Heart right ventricle (tissue), 16 donors: Measurements from ENCODE around the gene TSHZ1. TPM values are rescaled to one million over a fixed set of nuclear protein-coding genes. Genes with fewer than 3 reads are reported as not detected.

Experiments
- ATAC-seq, 8 donors: fragments of 200-7000 bp; cut with Tn5 transposase; one replicate each; pipeline ENCODE4 v1.9.1; 2020; ENCODE audit warnings: mild to moderate bottlenecking in 8 of 8, moderate library complexity in 8 of 8, moderate number of reproducible peaks in 1 of 8
- DNase-seq, 2 donors: peaks; one replicate each; pipeline ENCODE4 v3.0.0-alpha.2; 2020
- H3K27ac ChIP-seq, 10 donors: fragments of 200-600 bp; sonication (generic) in 2 of 10; one replicate each; pipeline versions ENCODE4 v1.5.0 to v1.8.0; 2020 to 2022; ENCODE audit warnings: mild to moderate bottlenecking in 3 of 10
- H3K27me3 ChIP-seq, 7 donors: fragments of 200-600 bp; one replicate each; pipeline ENCODE4 v1.8.0; 2021 to 2022; ENCODE audit warnings: mild to moderate bottlenecking in 2 of 7
- H3K36me3 ChIP-seq, 9 donors: fragments of 200-600 bp; sonication (generic) in 1 of 9; one replicate each; pipeline versions ENCODE4 v1.5.0 to v1.8.0; 2020 to 2022; ENCODE audit warnings: mild to moderate bottlenecking in 2 of 9
- H3K4me1 ChIP-seq, 9 donors: fragments of 200-600 bp; sonication (generic) in 1 of 9; one replicate each; pipeline versions ENCODE4 v1.5.0 to v1.8.0; 2020 to 2022; ENCODE audit warnings: mild to moderate bottlenecking in 4 of 9
- H3K4me3 ChIP-seq, 10 donors: fragments of 200-600 bp; sonication (generic) in 2 of 10; one replicate each; pipeline versions ENCODE4 v1.5.0 to v1.8.0; 2020 to 2022; ENCODE audit warnings: mild to moderate bottlenecking in 7 of 10, moderate library complexity in 2 of 10
- H3K9me3 ChIP-seq, 11 donors: fragments of 200-600 bp in 10 of 11; sonication (generic) in 2 of 11; one replicate each; pipeline versions ENCODE4 v1.5.0 to v1.8.0; 2013 to 2022; ENCODE audit warnings: mild to moderate bottlenecking in 2 of 11, control low read depth in 1 of 11, moderate library complexity in 1 of 11
- WGBS, 2 donors: extraction: QIAGEN DNeasy Blood & Tissue Kit; methylation state at CpG; one replicate each; pipeline ENCODE4 v1.1.7; 2013; ENCODE audit warnings: inconsistent platforms in 1 of 2; 5-methylcytosine and 5-hydroxymethylcytosine counted together
- intact Hi-C, 10 donors: fragments of 100-400 bp; cut with DNase I; formaldehyde crosslinking; loops; one replicate each; pipeline versions ENCODE4 v1.11.1 to v1.14.2; 2022
- polyA plus RNA-seq, 2 donors: library from polyadenylated mRNA; stranded (reverse); fragments of 200-250 nt; gene quantifications; one replicate each; pipeline ENCODE4 v1.2.3, GENCODE V29; 2013
- total RNA-seq, 10 donors: library from RNA; stranded (reverse); fragmentation: NEBNext Ultra II Directional in 3 of 10; extraction: Animal tissue kit (Norgen Biotek cat#: 25700) in 3 of 10; gene quantifications; one replicate each; pipeline versions ENCODE4 v1.2.1 to v1.2.4, GENCODE V29; 2021 to 2023
- TF ChIP-seq, protein P1 (sequence below), 9 donors: fragments of 200-600 bp; sonication (generic) in 2 of 9; IDR thresholded peaks; one replicate each; pipeline versions ENCODE4 v1.5.0 to v1.8.0; 2021 to 2022; ENCODE audit warnings: antibody characterized with exemption in 9 of 9, mild to moderate bottlenecking in 5 of 9, moderate library complexity in 1 of 9
- donor health status: Arrhythmogenic right ventricular cardiomyopathy.
- donor health status: ischemic (EF 13 %, LVEDD 7.1; RV severe dilation, severe dysfunction).
- donor health status: healthy with polysubstance abuse.
- donor health status: DM: no; HTN: yes; CAD: no.
- donor health status: DM: no; HTN: no; CAD: no.
- donor health status: ischemic (EF 25% LVEDD 6.9; RV normal size, moderate dysfunction).
- donor health status: ischemic (EF 25% LVEDD 5.7; RV mildly dilated, moderate dysfunction).
- donor health status: healthy.
- donor health status: DM: yes; HTN: yes; CAD: no.
- donor health status: Ischemic cardiomyopathy.
- donor health status: ischemic (EF 35%, LVEDD 5.7; RV mildly dilated, moderate dysfunction).
- donor health status: nonischemic (EF 11% LVEDD 7.7; RV severe dilation, severe dysfunction).
- donor health status: DM: yes; HTN: yes; CAD: no.
- donor health status: PGD.
- donor health status: ischemic (EF 29% LVEDD 5.4; RV normal size, mild dysfunction).
- donor health status: nonischemic (EF 23%, LVEDD 6.1; RV moderate dilation, normal function).

Gene TSHZ1
- total and polyA plus RNA-seq, 12 donors = 4.8 to 22.9 (median 17.6) TPM

DNA sequence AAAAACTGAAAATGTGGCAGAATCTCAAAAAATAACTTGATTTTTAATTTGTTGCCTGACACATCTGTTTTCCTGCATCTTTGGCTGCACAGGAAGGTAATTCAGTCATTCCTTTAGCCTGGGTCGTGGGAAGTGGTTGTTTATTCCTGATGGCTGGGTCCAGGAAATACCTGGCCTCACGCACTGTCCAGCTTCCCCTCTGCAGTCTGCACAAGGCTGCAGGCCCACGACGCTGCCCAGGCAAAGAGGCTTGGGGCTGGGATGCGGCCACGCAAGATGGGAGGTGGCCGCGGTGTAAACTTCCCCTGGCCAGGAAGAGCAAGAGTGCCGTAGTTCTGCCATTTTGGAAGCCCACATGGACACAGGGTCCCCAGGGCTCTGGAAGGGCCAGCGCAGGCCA is 28.2 kb downstream of the TSHZ1 start:
- intact Hi-C loops = no loop called here
- DNase-seq = no peak
- peaks cover 0 to 31% (median 14%) of the 10 kb centered on the region in 9 donors for H3K4me1 ChIP-seq

DNA sequence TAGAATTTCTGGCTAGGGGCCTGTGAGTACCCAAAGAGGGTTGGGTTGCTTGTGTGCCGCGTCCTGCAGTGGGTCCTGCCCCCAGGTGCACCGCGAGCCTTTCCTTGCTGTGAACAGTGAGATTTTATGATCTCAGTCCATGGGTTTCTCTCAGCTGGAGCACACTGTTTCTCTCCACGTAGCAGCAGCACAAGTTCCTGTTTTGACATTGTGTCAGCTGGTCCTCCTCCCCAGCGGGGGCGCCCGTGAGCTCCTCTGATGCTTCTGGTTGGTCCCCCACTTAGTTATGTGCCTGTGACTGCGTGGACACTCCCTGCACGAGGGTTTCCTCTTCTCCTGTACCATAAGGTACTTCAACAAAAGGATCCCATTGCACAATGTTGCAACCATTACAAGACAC is 29.8 kb downstream of the TSHZ1 start:
- Histone ChIP-seq H3K4me3 (no peak overlapping the region), H3K27me3 (no peaks in the 10 kb centered on the region), H3K9me3 (peaks cover 0 to 7% (median 0%) of the 10 kb centered on the region in 11 donors), H3K36me3 (no peaks in the 10 kb centered on the region), H3K27ac (no peak overlapping the region), H3K4me1 (peaks cover 0 to 38% (median 19%) of the 10 kb centered on the region in 9 donors)
- TF ChIP-seq, protein P1, sequence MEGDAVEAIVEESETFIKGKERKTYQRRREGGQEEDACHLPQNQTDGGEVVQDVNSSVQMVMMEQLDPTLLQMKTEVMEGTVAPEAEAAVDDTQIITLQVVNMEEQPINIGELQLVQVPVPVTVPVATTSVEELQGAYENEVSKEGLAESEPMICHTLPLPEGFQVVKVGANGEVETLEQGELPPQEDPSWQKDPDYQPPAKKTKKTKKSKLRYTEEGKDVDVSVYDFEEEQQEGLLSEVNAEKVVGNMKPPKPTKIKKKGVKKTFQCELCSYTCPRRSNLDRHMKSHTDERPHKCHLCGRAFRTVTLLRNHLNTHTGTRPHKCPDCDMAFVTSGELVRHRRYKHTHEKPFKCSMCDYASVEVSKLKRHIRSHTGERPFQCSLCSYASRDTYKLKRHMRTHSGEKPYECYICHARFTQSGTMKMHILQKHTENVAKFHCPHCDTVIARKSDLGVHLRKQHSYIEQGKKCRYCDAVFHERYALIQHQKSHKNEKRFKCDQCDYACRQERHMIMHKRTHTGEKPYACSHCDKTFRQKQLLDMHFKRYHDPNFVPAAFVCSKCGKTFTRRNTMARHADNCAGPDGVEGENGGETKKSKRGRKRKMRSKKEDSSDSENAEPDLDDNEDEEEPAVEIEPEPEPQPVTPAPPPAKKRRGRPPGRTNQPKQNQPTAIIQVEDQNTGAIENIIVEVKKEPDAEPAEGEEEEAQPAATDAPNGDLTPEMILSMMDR (IDR thresholded peaks at IDR 0.05) = no peak
- ATAC-seq (no peak), DNase-seq (no peak)
- 83 to 91% methylated on average over 10 of the region's 10 CpGs for whole genome bisulfite sequencing, 2 donors
- intact Hi-C loops = no loop called here

More for the DNA sequence above, 28.2 kb downstream of the TSHZ1 start:
- Histone ChIP-seq H3K27ac (no peak overlapping the region), H3K36me3 (no peaks in the 10 kb centered on the region), H3K9me3 (peaks cover 0 to 7% (median 0%) of the 10 kb centered on the region in 11 donors), H3K27me3 (no peaks in the 10 kb centered on the region), H3K4me3 (no peak overlapping the region)
- TF ChIP-seq, protein P1 (IDR thresholded peaks at IDR 0.05) = no peak
- 75 to 87% methylated on average over 10 of the region's 10 CpGs for WGBS, 2 donors
- peak in 2 of 8 donors; percentile 33 to 43 for ATAC-seq

DNA sequence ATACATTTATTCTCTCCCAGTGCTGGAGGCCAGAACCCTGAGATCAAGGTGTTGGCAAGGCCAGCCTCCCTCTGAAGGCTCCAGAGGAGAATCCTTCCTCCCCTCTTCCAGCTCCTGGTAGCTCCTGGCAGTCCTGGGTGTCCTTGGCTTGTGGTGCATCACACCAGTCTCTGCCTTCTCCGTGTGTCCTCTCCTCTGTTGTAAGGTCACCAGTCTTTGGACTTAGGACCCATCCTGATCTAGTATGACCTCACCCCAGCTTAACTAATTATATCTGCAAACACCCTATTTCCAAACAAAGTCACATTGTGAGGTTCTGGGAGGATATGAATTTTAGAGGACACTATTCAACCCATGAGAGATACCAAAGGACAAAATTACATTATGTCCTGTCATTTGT is 31.1 kb downstream of the TSHZ1 start:
- intact Hi-C loops = no loop called here
- Histone ChIP-seq H3K27ac (no peak overlapping the region), H3K4me3 (no peak overlapping the region), H3K27me3 (no peaks in the 10 kb centered on the region), H3K9me3 (peaks cover 0 to 7% (median 0%) of the 10 kb centered on the region in 11 donors), H3K4me1 (peaks cover 2 to 48% (median 25%) of the 10 kb centered on the region in 9 donors), H3K36me3 (no peaks in the 10 kb centered on the region)
- 89 to 96% methylated on average over 1 of the region's 1 CpG for WGBS, 2 donors
- ATAC-seq (no peak), DNase-seq (no peak)
- TF ChIP-seq, protein P1 (IDR thresholded peaks at IDR 0.05) = no peak

DNA sequence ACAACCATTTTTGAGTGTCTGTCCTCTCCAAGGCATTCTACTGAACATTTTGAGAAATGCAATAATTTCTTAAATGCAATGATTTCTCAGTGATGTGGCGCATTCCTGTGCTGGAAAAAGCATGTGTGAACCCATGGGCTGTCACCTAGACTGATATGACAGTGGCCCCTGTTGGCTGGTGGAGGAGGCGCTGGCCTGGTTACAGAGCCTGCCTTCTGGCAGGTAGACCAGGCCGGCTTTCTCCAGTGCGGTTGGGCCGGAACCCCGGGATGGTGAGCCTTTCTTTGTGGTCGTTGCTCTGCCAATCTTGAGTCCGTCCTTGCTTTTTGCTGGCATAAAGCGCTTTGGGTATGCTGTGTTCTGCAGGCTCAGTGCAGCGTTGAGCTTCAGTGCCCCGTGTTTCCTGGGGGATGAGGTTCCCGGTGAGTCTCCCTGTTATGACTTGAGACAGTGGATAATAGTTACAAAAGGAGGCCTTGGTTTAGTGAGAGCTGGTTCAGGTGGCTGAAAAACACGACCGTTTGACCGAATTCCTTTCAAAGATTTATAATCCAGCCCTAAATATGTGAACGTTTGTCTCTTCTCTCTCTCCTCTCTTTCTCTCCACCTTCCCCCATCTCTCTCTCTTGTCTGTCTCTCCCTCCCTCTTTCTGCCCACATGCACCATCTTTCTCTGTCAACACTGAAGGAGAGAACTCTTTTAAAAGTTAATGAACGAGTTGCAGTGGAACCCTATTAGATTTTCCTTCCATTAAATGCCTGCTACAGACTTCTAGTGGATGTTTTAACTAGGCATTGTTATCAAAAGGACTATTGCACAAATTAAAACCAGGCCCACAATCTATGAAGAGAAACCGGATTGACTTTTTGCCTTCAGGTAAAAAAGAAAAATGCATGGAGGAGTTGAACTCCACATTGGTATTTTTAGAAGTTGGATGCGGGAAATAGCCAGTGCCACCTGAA is 34.0 kb downstream of the TSHZ1 start:
- intact Hi-C loops = loop anchor here in 5 of 10 donors (5.0 kb wide), 1 partner anchor 32 kb away; the partner anchor contains the start of gene TSHZ1 (in 5 of the 5)
- no peaks in the 10 kb centered on the region for H3K27me3 ChIP-seq
- ATAC-seq (peak in 4 of 8 donors; percentile 31 to 57 (median 39)), DNase-seq (peak in 1 of 2 donors; percentile 28)
- no peaks in the 10 kb centered on the region for H3K36me3 ChIP-seq
- H3K27ac ChIP-seq = no peak overlapping the region
- peaks cover 4 to 49% (median 27%) of the 10 kb centered on the region in 9 donors for H3K4me1 ChIP-seq
- TF ChIP-seq, protein P1 (IDR thresholded peaks at IDR 0.05) = peak in 8 of 9 donors; percentile 11 to 50 (median 34)
- H3K9me3 ChIP-seq = peaks cover 0 to 7% (median 0%) of the 10 kb centered on the region in 11 donors
- H3K4me3 ChIP-seq = no peak overlapping the region
- WGBS, 2 donors = 69 to 74% methylated on average over 19 of the region's 19 CpGs
